HEK293 (cell line): ENCODE results near the gene SMIM5.

Source experiments
- KLF9 ChIP-seq: fragments of 450-650 bp; formaldehyde crosslinking; IDR thresholded peaks from 2 replicates; pipeline ENCODE4 v1.5.1; 2016; ENCODE audit warnings: missing biosample characterization, missing genetic modification characterization, low read depth
- SP2 ChIP-seq: fragments of 450-650 bp; formaldehyde crosslinking; IDR thresholded peaks from 2 replicates; pipeline ENCODE4 v1.5.1; 2016; ENCODE audit warnings: missing biosample characterization, missing genetic modification characterization
- TCF7L2 ChIP-seq: IDR thresholded peaks from 2 replicates; pipeline ENCODE4 v1.6.1; 2011; ENCODE audit warnings: low read depth, mild to moderate bottlenecking, inconsistent platforms, low read length, moderate library complexity, borderline replicate concordance
- ZFP3 ChIP-seq: fragments of 450-650 bp; formaldehyde crosslinking; IDR thresholded peaks from 2 replicates; pipeline ENCODE4 v1.5.1; 2016; ENCODE audit warnings: low read depth, missing biosample characterization, missing genetic modification characterization
- ZNF544 ChIP-seq: fragments of 450-650 bp; formaldehyde crosslinking; IDR thresholded peaks from 2 replicates; pipeline ENCODE4 v1.5.0; 2017; ENCODE audit warnings: missing biosample characterization, missing genetic modification characterization
- ZNF549 ChIP-seq: fragments of 450-650 bp; IDR thresholded peaks from 2 replicates; pipeline ENCODE4 v1.5.1; 2018; ENCODE audit warnings: missing biosample characterization, missing genetic modification characterization, mild to moderate bottlenecking, inconsistent platforms, moderate library complexity
- ZNF660 ChIP-seq: fragments of 450-650 bp; IDR thresholded peaks from 2 replicates; pipeline ENCODE4 v1.5.1; 2018; ENCODE audit warnings: missing biosample characterization, mild to moderate bottlenecking, missing genetic modification characterization
- TF ChIP-seq, protein P1 (sequence below): fragments of 450-650 bp; formaldehyde crosslinking; IDR thresholded peaks from 2 replicates; pipeline ENCODE4 v1.5.1; 2016; ENCODE audit warnings: missing biosample characterization, missing genetic modification characterization
- TF ChIP-seq, protein P2 (sequence below): fragments of 450-650 bp; IDR thresholded peaks from 2 replicates; pipeline ENCODE4 v1.5.1; 2018; ENCODE audit warnings: missing biosample characterization, mild to moderate bottlenecking, missing genetic modification characterization
- TF ChIP-seq, protein P3 (sequence below): fragments of 450-650 bp; formaldehyde crosslinking; conservative IDR thresholded peaks from 2 replicates; pipeline ENCODE4 v1.5.1; 2016; ENCODE audit warnings: low read depth, missing biosample characterization, missing genetic modification characterization

GRCh38 chr17:75664099-75664549, 30.9 kb downstream of the SMIM5 start:
- no peak for TF ChIP-seq SP2
- no peak for TF ChIP-seq TCF7L2
- TF ChIP-seq, protein P1, sequence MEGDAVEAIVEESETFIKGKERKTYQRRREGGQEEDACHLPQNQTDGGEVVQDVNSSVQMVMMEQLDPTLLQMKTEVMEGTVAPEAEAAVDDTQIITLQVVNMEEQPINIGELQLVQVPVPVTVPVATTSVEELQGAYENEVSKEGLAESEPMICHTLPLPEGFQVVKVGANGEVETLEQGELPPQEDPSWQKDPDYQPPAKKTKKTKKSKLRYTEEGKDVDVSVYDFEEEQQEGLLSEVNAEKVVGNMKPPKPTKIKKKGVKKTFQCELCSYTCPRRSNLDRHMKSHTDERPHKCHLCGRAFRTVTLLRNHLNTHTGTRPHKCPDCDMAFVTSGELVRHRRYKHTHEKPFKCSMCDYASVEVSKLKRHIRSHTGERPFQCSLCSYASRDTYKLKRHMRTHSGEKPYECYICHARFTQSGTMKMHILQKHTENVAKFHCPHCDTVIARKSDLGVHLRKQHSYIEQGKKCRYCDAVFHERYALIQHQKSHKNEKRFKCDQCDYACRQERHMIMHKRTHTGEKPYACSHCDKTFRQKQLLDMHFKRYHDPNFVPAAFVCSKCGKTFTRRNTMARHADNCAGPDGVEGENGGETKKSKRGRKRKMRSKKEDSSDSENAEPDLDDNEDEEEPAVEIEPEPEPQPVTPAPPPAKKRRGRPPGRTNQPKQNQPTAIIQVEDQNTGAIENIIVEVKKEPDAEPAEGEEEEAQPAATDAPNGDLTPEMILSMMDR (tag by site-specific recombination) = no peak
- no peak for TF ChIP-seq ZFP3 (tag by site-specific recombination)
- TF ChIP-seq ZNF660 (tag by site-specific recombination) = no peak
- TF ChIP-seq ZNF544 (tag by site-specific recombination) = no peak
- TF ChIP-seq, protein P2, sequence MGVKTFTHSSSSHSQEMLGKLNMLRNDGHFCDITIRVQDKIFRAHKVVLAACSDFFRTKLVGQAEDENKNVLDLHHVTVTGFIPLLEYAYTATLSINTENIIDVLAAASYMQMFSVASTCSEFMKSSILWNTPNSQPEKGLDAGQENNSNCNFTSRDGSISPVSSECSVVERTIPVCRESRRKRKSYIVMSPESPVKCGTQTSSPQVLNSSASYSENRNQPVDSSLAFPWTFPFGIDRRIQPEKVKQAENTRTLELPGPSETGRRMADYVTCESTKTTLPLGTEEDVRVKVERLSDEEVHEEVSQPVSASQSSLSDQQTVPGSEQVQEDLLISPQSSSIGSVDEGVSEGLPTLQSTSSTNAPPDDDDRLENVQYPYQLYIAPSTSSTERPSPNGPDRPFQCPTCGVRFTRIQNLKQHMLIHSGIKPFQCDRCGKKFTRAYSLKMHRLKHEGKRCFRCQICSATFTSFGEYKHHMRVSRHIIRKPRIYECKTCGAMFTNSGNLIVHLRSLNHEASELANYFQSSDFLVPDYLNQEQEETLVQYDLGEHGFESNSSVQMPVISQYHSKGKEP (tag by site-specific recombination) = no peak
- TF ChIP-seq, protein P3, sequence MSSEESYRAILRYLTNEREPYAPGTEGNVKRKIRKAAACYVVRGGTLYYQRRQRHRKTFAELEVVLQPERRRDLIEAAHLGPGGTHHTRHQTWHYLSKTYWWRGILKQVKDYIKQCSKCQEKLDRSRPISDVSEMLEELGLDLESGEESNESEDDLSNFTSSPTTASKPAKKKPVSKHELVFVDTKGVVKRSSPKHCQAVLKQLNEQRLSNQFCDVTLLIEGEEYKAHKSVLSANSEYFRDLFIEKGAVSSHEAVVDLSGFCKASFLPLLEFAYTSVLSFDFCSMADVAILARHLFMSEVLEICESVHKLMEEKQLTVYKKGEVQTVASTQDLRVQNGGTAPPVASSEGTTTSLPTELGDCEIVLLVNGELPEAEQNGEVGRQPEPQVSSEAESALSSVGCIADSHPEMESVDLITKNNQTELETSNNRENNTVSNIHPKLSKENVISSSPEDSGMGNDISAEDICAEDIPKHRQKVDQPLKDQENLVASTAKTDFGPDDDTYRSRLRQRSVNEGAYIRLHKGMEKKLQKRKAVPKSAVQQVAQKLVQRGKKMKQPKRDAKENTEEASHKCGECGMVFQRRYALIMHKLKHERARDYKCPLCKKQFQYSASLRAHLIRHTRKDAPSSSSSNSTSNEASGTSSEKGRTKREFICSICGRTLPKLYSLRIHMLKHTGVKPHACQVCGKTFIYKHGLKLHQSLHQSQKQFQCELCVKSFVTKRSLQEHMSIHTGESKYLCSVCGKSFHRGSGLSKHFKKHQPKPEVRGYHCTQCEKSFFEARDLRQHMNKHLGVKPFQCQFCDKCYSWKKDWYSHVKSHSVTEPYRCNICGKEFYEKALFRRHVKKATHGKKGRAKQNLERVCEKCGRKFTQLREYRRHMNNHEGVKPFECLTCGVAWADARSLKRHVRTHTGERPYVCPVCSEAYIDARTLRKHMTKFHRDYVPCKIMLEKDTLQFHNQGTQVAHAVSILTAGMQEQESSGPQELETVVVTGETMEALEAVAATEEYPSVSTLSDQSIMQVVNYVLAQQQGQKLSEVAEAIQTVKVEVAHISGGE (tag by site-specific recombination) = no peak
- no peak for TF ChIP-seq KLF9
- no peak for TF ChIP-seq ZNF549
